Natural killer cell (primary cell): ENCODE measurements around the gene SF3A2. TPM values are rescaled to one million over a fixed set of nuclear protein-coding genes. Genes with fewer than 3 reads are reported as not detected.

ENCODE experiments used
- ATAC-seq, 3 donors: fragments of 150-1000 bp in 2 of 3; fragments of 200-7000 bp in 1 of 3; cut with Tn5 transposase; 1 replicate in 1 of 3; 2 replicates in 2 of 3; pipeline ENCODE4 v1.10.0; 2021; ENCODE audit warnings: mild to moderate bottlenecking in 2 of 3, moderate library complexity in 2 of 3
- DNase-seq, 2 donors: peaks; one replicate each; pipeline versions ENCODE4 v3.0.0 to v3.0.0-alpha.2; 2013 to 2021; ENCODE audit warnings: mixed read lengths in 1 of 2
- H3K27ac ChIP-seq: one replicate; pipeline ENCODE4 v1.5.1; 2013; ENCODE audit warnings: mild to moderate bottlenecking, low read length
- H3K27me3 ChIP-seq: one replicate; pipeline ENCODE4 v1.6.1; 2013; ENCODE audit warnings: low read length; ENCODE audit not compliant: control insufficient read depth, insufficient read depth
- H3K36me3 ChIP-seq: one replicate; pipeline ENCODE4 v1.6.1; 2013; ENCODE audit warnings: low read length; ENCODE audit not compliant: control insufficient read depth, insufficient read depth
- H3K4me1 ChIP-seq: one replicate; pipeline ENCODE4 v1.6.1; 2013; ENCODE audit warnings: low read length; ENCODE audit not compliant: control insufficient read depth, insufficient read depth
- H3K4me3 ChIP-seq: one replicate; pipeline ENCODE4 v1.5.1; 2013; ENCODE audit warnings: low read length
- H3K9me3 ChIP-seq: one replicate; pipeline ENCODE4 v1.6.1; 2013; ENCODE audit warnings: low read length; ENCODE audit not compliant: control insufficient read depth, insufficient read depth
- H3K27ac Mint-ChIP-seq, 2 donors: one replicate each; pipeline ENCODE4 v1.8.0; 2022; ENCODE audit warnings: mild to moderate bottlenecking in 2 of 2, mixed read lengths in 2 of 2, moderate library complexity in 1 of 2
- H3K27me3 Mint-ChIP-seq, 2 donors: one replicate each; pipeline ENCODE4 v1.8.0; 2022; ENCODE audit warnings: low read depth in 2 of 2, mixed read lengths in 2 of 2
- H3K36me3 Mint-ChIP-seq: one replicate; pipeline ENCODE4 v1.8.0; 2022; ENCODE audit warnings: mixed read lengths
- H3K4me1 Mint-ChIP-seq, 2 donors: one replicate each; pipeline ENCODE4 v1.8.0; 2022; ENCODE audit warnings: mixed read lengths in 2 of 2
- H3K4me3 Mint-ChIP-seq: one replicate; pipeline ENCODE4 v1.8.0; 2022; ENCODE audit warnings: mild to moderate bottlenecking, moderate library complexity, mixed read lengths
- H3K9me3 Mint-ChIP-seq, 2 donors: one replicate each; pipeline ENCODE4 v1.8.0; 2022; ENCODE audit warnings: mixed read lengths in 2 of 2
- CTCF ChIP-seq: fragments of 200-600 bp; IDR thresholded peaks from one replicate; pipeline ENCODE4 v1.8.0; 2022; ENCODE audit warnings: antibody characterized with exemption
- WGBS: methylation state at CpG from one replicate; pipeline ENCODE4 v1.1.7; 2013; ENCODE audit warnings: missing lambda C conversion rate; ENCODE audit not compliant: insufficient coverage; 5-methylcytosine and 5-hydroxymethylcytosine counted together
- intact Hi-C: fragments of 100-400 bp; cut with micrococcal nuclease; formaldehyde crosslinking; loops from one replicate; pipeline ENCODE4 v1.14.2; 2022
- total RNA-seq, 4 donors: library from RNA; stranded (reverse); fragments of 120-200 nt in 1 of 4; gene quantifications; one replicate each; pipeline versions ENCODE4 v1.2.3 to v1.2.4, GENCODE V29; 2013 to 2022

The SF3A2 gene
- total RNA-seq, 3 donors from 2014 or later (not counting 1 experiment from before 2014, with no cell fraction given), result 143 to 165 (median 147) TPM

- H3K9me3 ChIP-seq, result no peaks in the 10 kb centered on the region
- H3K27ac ChIP-seq, result no peak overlapping the region
- Mint-ChIP-seq H3K4me1 (peaks cover 24 to 43% of the 10 kb centered on the region in 2 donors), H3K36me3 (no peaks in the 10 kb centered on the region), H3K4me3 (no peak overlapping the region), H3K9me3 (no peaks in the 10 kb centered on the region), H3K27me3 (no peaks in the 10 kb centered on the region), H3K27ac (no peak overlapping the region)
- DNase-seq (no peak), ATAC-seq (no peak)
- H3K4me3 ChIP-seq, result no peak overlapping the region
- no peaks in the 10 kb centered on the region for H3K36me3 ChIP-seq
- no peak for TF ChIP-seq CTCF
- H3K27me3 ChIP-seq, result no peaks in the 10 kb centered on the region
- H3K4me1 ChIP-seq, result peaks cover 48% of the 10 kb centered on the region
- intact Hi-C loops, result no loop called here
- 96% methylated on average over 8 of the region's 8 CpGs for WGBS
These were observed 47.3 kb downstream of the SF3A2 start for GRCh38 chr19:2283835-2284507.

GRCh38 chr19:2286402-2287140 lies 49.9 kb downstream of the SF3A2 start:
- ATAC-seq (no peak), DNase-seq (no peak)
- Histone ChIP-seq H3K4me1 (peaks cover 53% of the 10 kb centered on the region), H3K9me3 (no peaks in the 10 kb centered on the region), H3K36me3 (no peaks in the 10 kb centered on the region), H3K27me3 (no peaks in the 10 kb centered on the region), H3K27ac (no peak overlapping the region), H3K4me3 (no peak overlapping the region)
- no peak for TF ChIP-seq CTCF
- H3K9me3 Mint-ChIP-seq, result no peaks in the 10 kb centered on the region
- no peaks in the 10 kb centered on the region for H3K27me3 Mint-ChIP-seq
- 92% methylated on average over 20 of the region's 20 CpGs for WGBS
- no peak overlapping the region for H3K27ac Mint-ChIP-seq
- H3K4me1 Mint-ChIP-seq, result peaks cover 36 to 55% of the 10 kb centered on the region in 2 donors
- H3K36me3 Mint-ChIP-seq, result no peaks in the 10 kb centered on the region
- H3K4me3 Mint-ChIP-seq, result no peak overlapping the region
- intact Hi-C loops, result no loop called here

GRCh38 chr19:2287585-2288337 lies 51.1 kb downstream of the SF3A2 start:
- Mint-ChIP-seq H3K4me3 (peak overlapping the region; percentile 94), H3K27ac (peak overlapping the region; percentile 88 to 98), H3K27me3 (no peaks in the 10 kb centered on the region), H3K9me3 (no peaks in the 10 kb centered on the region), H3K36me3 (no peaks in the 10 kb centered on the region), H3K4me1 (peaks cover 26 to 47% of the 10 kb centered on the region in 2 donors)
- TF ChIP-seq CTCF, result no peak
- Histone ChIP-seq H3K36me3 (no peaks in the 10 kb centered on the region), H3K9me3 (no peaks in the 10 kb centered on the region), H3K4me1 (peaks cover 47% of the 10 kb centered on the region), H3K4me3 (no peak overlapping the region), H3K27ac (no peak overlapping the region), H3K27me3 (no peaks in the 10 kb centered on the region)
- ATAC-seq (no peak), DNase-seq (peak in 1 of 2 donors; percentile 25)
- WGBS, result 64% methylated on average over 13 of the region's 13 CpGs
- intact Hi-C loops, result no loop called here
